Measurements from ENCODE around the gene FBXL22.

The FBXL22 gene

GRCh38 chr15:63593705-63594671 lies 3.2 kb upstream of the FBXL22 start:
- DNase-seq (ENCODE audit: low read depth) = no peak

- DNase-seq (ENCODE audit: low read depth) = no peak
Observed at GRCh38 chr15:63595065-63595464, 2.1 kb upstream of the FBXL22 start.

- DNase-seq (ENCODE audit: low read depth) = no peak
Observed at GRCh38 chr15:63595688-63596087, 1.5 kb upstream of the FBXL22 start.

GRCh38 chr15:63596676-63597037 lies 530 bp upstream of the FBXL22 start:
- no peak for DNase-seq (ENCODE audit: low read depth)

GRCh38 chr15:63597821-63598220 lies 634 bp downstream of the FBXL22 start:
- DNase-seq (ENCODE audit: low read depth) = no peak

GRCh38 chr15:63598473-63599400 lies 1.6 kb downstream of the FBXL22 start:
- DNase-seq (ENCODE audit: low read depth) = no peak

- peak; percentile 15 for DNase-seq (ENCODE audit: low read depth)
Observed at GRCh38 chr15:63599401-63600000, 2.3 kb downstream of the FBXL22 start.

GRCh38 chr15:63600001-63600615 lies 2.9 kb downstream of the FBXL22 start:
- DNase-seq (ENCODE audit: low read depth) = no peak

GRCh38 chr15:63600616-63601025 lies 3.4 kb downstream of the FBXL22 start:
- DNase-seq (ENCODE audit: low read depth) = peak; percentile 89

GRCh38 chr15:63601026-63601703 lies 4.0 kb downstream of the FBXL22 start:
- DNase-seq (ENCODE audit: low read depth) = peak; percentile 44

- DNase-seq (ENCODE audit: low read depth) = no peak
Observed at GRCh38 chr15:63601704-63602185, 4.6 kb downstream of the FBXL22 start.

- DNase-seq (ENCODE audit: low read depth) = no peak
Observed at GRCh38 chr15:63602595-63602994, 5.4 kb downstream of the FBXL22 start.

- DNase-seq (ENCODE audit: low read depth) = no peak
Observed at GRCh38 chr15:63603516-63603915, 6.3 kb downstream of the FBXL22 start.

- DNase-seq (ENCODE audit: low read depth) = no peak
Observed at GRCh38 chr15:63604281-63604680, 7.1 kb downstream of the FBXL22 start.

GRCh38 chr15:63605036-63605435 lies 7.8 kb downstream of the FBXL22 start:
- no peak for DNase-seq (ENCODE audit: low read depth)

- peak; percentile 47 for DNase-seq (ENCODE audit: low read depth)
Observed at GRCh38 chr15:63605816-63606215, 8.6 kb downstream of the FBXL22 start.

- no peak for DNase-seq (ENCODE audit: low read depth)
Observed at GRCh38 chr15:63606308-63606707, 9.1 kb downstream of the FBXL22 start.

- no peak for DNase-seq (ENCODE audit: low read depth)
Observed at GRCh38 chr15:63608989-63609388, 11.8 kb downstream of the FBXL22 start.

GRCh38 chr15:63609448-63609847 lies 12.3 kb downstream of the FBXL22 start:
- DNase-seq (ENCODE audit: low read depth) = no peak

GRCh38 chr15:63610209-63610841 lies 13.1 kb downstream of the FBXL22 start:
- DNase-seq (ENCODE audit: low read depth) = peak; percentile 53

- no peak for DNase-seq (ENCODE audit: low read depth)
Observed at GRCh38 chr15:63611177-63611576, 14.0 kb downstream of the FBXL22 start.
